Measurements from ENCODE around the gene NARS2.
"Not testable (repeated sequence)": the region's sequence is repeated elsewhere in the genome, so short reads cannot be mapped to it uniquely, and the experiment has no call there.

DNA sequence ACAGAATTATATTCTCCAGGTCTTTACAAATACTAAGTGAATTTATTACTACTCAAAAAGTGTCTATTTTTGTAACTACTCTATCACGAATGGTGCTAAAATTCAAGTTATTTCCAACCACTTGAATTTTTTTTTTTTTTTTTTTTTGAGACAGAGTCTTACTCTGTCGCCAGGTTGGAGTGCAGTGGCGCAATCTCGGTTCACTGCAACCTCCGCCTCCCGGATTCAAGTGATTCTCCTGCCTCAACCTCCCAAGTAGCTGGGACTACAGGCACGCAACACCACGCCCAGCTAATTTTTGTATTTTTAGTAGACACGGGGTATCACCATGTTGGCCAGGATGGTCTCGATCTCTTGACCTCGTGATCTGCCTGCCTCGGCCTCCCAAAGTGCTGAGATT is 11.6 kb downstream of the NARS2 start:
- not testable (repeated sequence) for TF ChIP-seq POLR2A (IDR thresholded peaks at IDR 0.05; ENCODE audit: low read depth, low read length); POLR2AphosphoS5 (IDR thresholded peaks at IDR 0.05; ENCODE audit: low read depth, low read length); SPI1 (IDR thresholded peaks at IDR 0.05; ENCODE audit: low read depth, low read length); TAF1 (IDR thresholded peaks at IDR 0.05; ENCODE audit: low read depth, low read length); PAX5 (IDR thresholded peaks at IDR 0.05; ENCODE audit: insufficient read depth, low read length, severe bottlenecking); POU2F2 (IDR thresholded peaks at IDR 0.05; ENCODE audit: low read depth, low read length)

All from GM12891 (cell line).